HG02798 (cell line): ENCODE measurements around the gene HEG1.
A peak's percentile ranks its signal among the peaks of the same experiment; 100 is the strongest.
"Not testable (repeated sequence)": the region's sequence is repeated elsewhere in the genome, so short reads cannot be mapped to it uniquely, and the experiment has no call there.

Source experiments
- ATAC-seq: cut with Tn5 transposase; IDR thresholded peaks from one replicate; pipeline ENCODE4 v1.9.1; 2021; ENCODE audit warnings: mild to moderate bottlenecking; ENCODE audit not compliant: unreplicated experiment, poor library complexity

HEG1 gene

GRCh38 chr3:124965413-124965812 lies 90.4 kb downstream of the HEG1 start:
- ATAC-seq, result no peak

GRCh38 chr3:124964387-124964786 lies 91.4 kb downstream of the HEG1 start:
- ATAC-seq, result no peak

GRCh38 chr3:124963755-124964154 lies 92.0 kb downstream of the HEG1 start:
- no peak for ATAC-seq

- ATAC-seq, result no peak
Measured at GRCh38 chr3:124962403-124962940, 93.3 kb downstream of the HEG1 start.

GRCh38 chr3:124960698-124961097 lies 95.1 kb downstream of the HEG1 start:
- no peak for ATAC-seq

GRCh38 chr3:124960105-124960504 lies 95.7 kb downstream of the HEG1 start:
- no peak for ATAC-seq

GRCh38 chr3:124957951-124958350 lies 97.8 kb downstream of the HEG1 start:
- ATAC-seq, result not testable (repeated sequence)

- ATAC-seq, result no peak
Measured at GRCh38 chr3:124952282-124952855, 103.4 kb downstream of the HEG1 start.

GRCh38 chr3:124951511-124952281 lies 104.1 kb downstream of the HEG1 start:
- ATAC-seq, result no peak

- ATAC-seq, result no peak
Measured at GRCh38 chr3:124950026-124950425, 105.8 kb downstream of the HEG1 start.

- ATAC-seq, result no peak
Measured at GRCh38 chr3:124942613-124943012, 113.2 kb downstream of the HEG1 start.

GRCh38 chr3:124941771-124942170 lies 114.0 kb downstream of the HEG1 start:
- no peak for ATAC-seq

GRCh38 chr3:124939661-124940060 lies 116.1 kb downstream of the HEG1 start:
- ATAC-seq, result no peak

GRCh38 chr3:124938896-124939295 lies 116.9 kb downstream of the HEG1 start:
- ATAC-seq, result no peak

GRCh38 chr3:124937049-124937448 lies 118.7 kb downstream of the HEG1 start:
- no peak for ATAC-seq

- no peak for ATAC-seq
Measured at GRCh38 chr3:124935794-124936542, 119.8 kb downstream of the HEG1 start.

- ATAC-seq, result peak; percentile 74
Measured at GRCh38 chr3:124935264-124935663, 120.5 kb downstream of the HEG1 start.

GRCh38 chr3:124934577-124934976 lies 121.2 kb downstream of the HEG1 start, which contains the start of gene MUC13:
Gene MUC13, minus strand, starts transcription at chr3:124934751. Its CDS starts 39 bp downstream, at chr3:124934712.
- peak; percentile 44 for ATAC-seq

- no peak for ATAC-seq
Measured at GRCh38 chr3:124928333-124929202, 127.2 kb downstream of the HEG1 start.

GRCh38 chr3:124927574-124928045 lies 128.2 kb downstream of the HEG1 start:
- ATAC-seq, result peak; percentile 83
